CD8-positive, alpha-beta memory T cell (primary cell): ENCODE measurements around the gene MYO15B. TPM values are rescaled to one million over a fixed set of nuclear protein-coding genes. Genes with fewer than 3 reads are reported as not detected.

Experiments
- CTCF ChIA-PET: fragments of 350-600 bp; sonication (Branson Sonifier 250); formaldehyde crosslinking; loops from one replicate; lab custom pipeline; 2021; ENCODE audit warnings: antibody characterized with exemption; lab: Charles Lee
- POLR2A ChIA-PET: fragments of 350-600 bp; sonication (Branson Sonifier 250); formaldehyde crosslinking; loops from one replicate; lab custom pipeline; 2021; ENCODE audit warnings: antibody characterized with exemption; lab: Charles Lee
- DNase-seq, 5 donors: peaks; one replicate each; pipeline versions ENCODE4 v3.0.0 to v3.0.0-alpha.2; 2020 to 2022; ENCODE audit warnings: mixed read lengths in 1 of 5
- H3K27ac ChIP-seq: one replicate; pipeline ENCODE4 v1.7.0; 2013; ENCODE audit warnings: low read depth, mild to moderate bottlenecking, low read length, moderate library complexity
- H3K27me3 ChIP-seq: 2 replicates; pipeline ENCODE4 v1.7.0; 2013; ENCODE audit warnings: low read length, mild to moderate bottlenecking; ENCODE audit not compliant: insufficient read depth, poor library complexity, severe bottlenecking
- H3K36me3 ChIP-seq: 2 replicates; pipeline ENCODE4 v1.7.0; 2013; ENCODE audit warnings: mild to moderate bottlenecking, low read length, moderate library complexity; ENCODE audit not compliant: insufficient read depth
- H3K4me1 ChIP-seq: 2 replicates; pipeline ENCODE4 v1.7.0; 2013; ENCODE audit warnings: mild to moderate bottlenecking, low read length, moderate library complexity; ENCODE audit not compliant: insufficient read depth
- H3K4me3 ChIP-seq: 2 replicates; pipeline ENCODE4 v1.7.0; 2013; ENCODE audit warnings: mild to moderate bottlenecking, low read length
- H3K9me3 ChIP-seq: 2 replicates; pipeline ENCODE4 v1.7.0; 2013; ENCODE audit warnings: mild to moderate bottlenecking, low read length
- H3K27ac Mint-ChIP-seq, 8 donors: one replicate each; pipeline ENCODE4 v1.8.0; 2020 to 2021; ENCODE audit warnings: mixed read lengths in 8 of 8, mild to moderate bottlenecking in 6 of 8, inconsistent platforms in 3 of 8, moderate library complexity in 3 of 8
- H3K27me3 Mint-ChIP-seq, 2 donors: one replicate each; pipeline ENCODE4 v1.8.0; 2020 to 2021; ENCODE audit warnings: mixed read lengths in 2 of 2, mild to moderate bottlenecking in 1 of 2, moderate library complexity in 1 of 2
- H3K36me3 Mint-ChIP-seq, 3 donors: one replicate each; pipeline ENCODE4 v1.8.0; 2020 to 2021; ENCODE audit warnings: mixed read lengths in 3 of 3, inconsistent platforms in 1 of 3, mild to moderate bottlenecking in 1 of 3
- H3K4me1 Mint-ChIP-seq, 3 donors: one replicate each; pipeline ENCODE4 v1.8.0; 2020 to 2021; ENCODE audit warnings: mixed read lengths in 3 of 3, inconsistent platforms in 1 of 3, mild to moderate bottlenecking in 1 of 3
- H3K4me3 Mint-ChIP-seq, 7 donors: one replicate each; pipeline ENCODE4 v1.8.0; 2020 to 2021; ENCODE audit warnings: mixed read lengths in 7 of 7, mild to moderate bottlenecking in 6 of 7, moderate library complexity in 4 of 7, inconsistent platforms in 2 of 7
- H3K9me3 Mint-ChIP-seq, 5 donors: one replicate each; pipeline ENCODE4 v1.8.0; 2020 to 2022; ENCODE audit warnings: mixed read lengths in 5 of 5, mild to moderate bottlenecking in 3 of 5, moderate library complexity in 2 of 5, inconsistent platforms in 1 of 5
- polyA plus RNA-seq: library from polyadenylated mRNA; unstranded; fragments of 300-500 nt; fragmentation: Illumina TruSeq; gene quantifications from one replicate; pipeline ENCODE4 v1.2.3, GENCODE V29; 2021
- total RNA-seq, 2 experiments: library from RNA; stranded (reverse); gene quantifications; one replicate each; pipeline ENCODE4 v1.2.3, GENCODE V29; 2021

The MYO15B gene
- total and polyA plus RNA-seq, 3 experiments from 2014 or later = 1.6 to 33.3 (median 26.1) TPM

DNA sequence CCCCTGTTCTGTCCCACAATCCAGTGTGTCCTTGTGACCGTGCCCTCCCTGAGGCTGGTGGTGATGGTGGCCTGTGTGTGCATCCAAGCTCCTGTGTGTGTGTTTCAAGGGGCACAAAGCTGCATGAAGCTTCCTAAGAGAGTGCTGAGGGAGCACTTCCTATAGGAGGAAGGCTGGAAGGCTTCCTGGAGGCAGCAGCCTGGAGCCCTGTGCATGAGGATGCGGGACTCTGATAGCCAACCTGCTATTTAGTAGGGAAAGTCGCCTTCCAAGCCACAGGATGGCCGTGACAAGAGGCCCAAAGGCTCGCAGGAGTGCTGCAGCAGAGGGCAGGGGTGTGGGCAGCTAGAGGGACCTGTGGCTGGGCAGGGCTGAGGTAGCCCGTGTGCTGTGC is 8.3 kb downstream of the MYO15B start:
- peaks cover 0 to 3% (median 2%) of the 10 kb centered on the region in 3 donors for H3K4me1 Mint-ChIP-seq
- H3K27me3 Mint-ChIP-seq = no peaks in the 10 kb centered on the region
- H3K27me3 ChIP-seq = no peaks in the 10 kb centered on the region
- no peaks in the 10 kb centered on the region for H3K36me3 ChIP-seq
- no peak overlapping the region for H3K4me3 Mint-ChIP-seq
- no peaks in the 10 kb centered on the region for H3K4me1 ChIP-seq
- CTCF ChIA-PET = interaction anchor here (3.4 kb wide), 1 partner anchor 37 kb away, joined by 7 read pairs; the partner anchor contains the start of gene SMIM5
- H3K9me3 ChIP-seq = no peaks in the 10 kb centered on the region
- H3K27ac ChIP-seq = no peak overlapping the region
- no peak overlapping the region for H3K4me3 ChIP-seq
- no peaks in the 10 kb centered on the region for H3K36me3 Mint-ChIP-seq
- DNase-seq = no peak
- POLR2A ChIA-PET = no interaction called here
- H3K9me3 Mint-ChIP-seq = no peaks in the 10 kb centered on the region
- no peak overlapping the region for H3K27ac Mint-ChIP-seq

- no peaks in the 10 kb centered on the region for H3K9me3 Mint-ChIP-seq
Observed at GRCh38 chr17:75596320-75597087, 8.9 kb downstream of the MYO15B start.

GRCh38 chr17:75601057-75601987 is 13.7 kb downstream of the MYO15B start:
- peak; percentile 35 to 71 (median 49) for DNase-seq
- Mint-ChIP-seq H3K27me3 (peaks cover 0 to 2% of the 10 kb centered on the region in 2 donors), H3K4me3 (no peak overlapping the region), H3K4me1 (no peaks in the 10 kb centered on the region), H3K27ac (peak overlapping the region in 1 of 8 donors; percentile 60), H3K9me3 (no peaks in the 10 kb centered on the region), H3K36me3 (no peaks in the 10 kb centered on the region)
- Histone ChIP-seq H3K4me3 (no peak overlapping the region), H3K27ac (no peak overlapping the region), H3K9me3 (no peaks in the 10 kb centered on the region), H3K27me3 (no peaks in the 10 kb centered on the region), H3K4me1 (no peaks in the 10 kb centered on the region), H3K36me3 (no peaks in the 10 kb centered on the region)
- CTCF ChIA-PET = interaction anchor here (1.0 to 1.8 kb wide), 5 partner anchors 29 to 85 kb away, joined by 3 to 5 read pairs (median 3); partner anchors contain the start of gene TSEN54
- POLR2A ChIA-PET = no interaction called here

More at GRCh38 chr17:75596320-75597087, 8.9 kb downstream of the MYO15B start:
- Histone ChIP-seq H3K4me1 (no peaks in the 10 kb centered on the region), H3K27ac (no peak overlapping the region), H3K4me3 (no peak overlapping the region), H3K36me3 (no peaks in the 10 kb centered on the region), H3K9me3 (no peaks in the 10 kb centered on the region), H3K27me3 (no peaks in the 10 kb centered on the region)
- no peak overlapping the region for H3K27ac Mint-ChIP-seq
- CTCF ChIA-PET = no interaction called here
- H3K4me3 Mint-ChIP-seq = no peak overlapping the region
- no peak for DNase-seq
- H3K4me1 Mint-ChIP-seq = no peaks in the 10 kb centered on the region
- H3K27me3 Mint-ChIP-seq = no peaks in the 10 kb centered on the region
- POLR2A ChIA-PET = no interaction called here
- no peaks in the 10 kb centered on the region for H3K36me3 Mint-ChIP-seq

GRCh38 chr17:75602644-75603043 is 15.0 kb downstream of the MYO15B start:
- ChIA-PET POLR2A (no interaction called here), CTCF (interaction anchor here (1.2 to 1.7 kb wide), 3 partner anchors 30 to 147 kb away, joined by 3 read pairs; no protein-coding TSS in a partner anchor)
- no peaks in the 10 kb centered on the region for H3K4me1 ChIP-seq
- H3K27ac ChIP-seq = no peak overlapping the region
- no peak overlapping the region for H3K4me3 ChIP-seq
- Mint-ChIP-seq H3K27ac (peak overlapping the region in 1 of 8 donors; percentile 54), H3K36me3 (no peaks in the 10 kb centered on the region), H3K4me1 (no peaks in the 10 kb centered on the region), H3K9me3 (no peaks in the 10 kb centered on the region), H3K4me3 (no peak overlapping the region), H3K27me3 (peaks cover 0 to 2% of the 10 kb centered on the region in 2 donors)
- no peaks in the 10 kb centered on the region for H3K9me3 ChIP-seq
- no peak for DNase-seq
- no peaks in the 10 kb centered on the region for H3K27me3 ChIP-seq
- no peaks in the 10 kb centered on the region for H3K36me3 ChIP-seq

DNA sequence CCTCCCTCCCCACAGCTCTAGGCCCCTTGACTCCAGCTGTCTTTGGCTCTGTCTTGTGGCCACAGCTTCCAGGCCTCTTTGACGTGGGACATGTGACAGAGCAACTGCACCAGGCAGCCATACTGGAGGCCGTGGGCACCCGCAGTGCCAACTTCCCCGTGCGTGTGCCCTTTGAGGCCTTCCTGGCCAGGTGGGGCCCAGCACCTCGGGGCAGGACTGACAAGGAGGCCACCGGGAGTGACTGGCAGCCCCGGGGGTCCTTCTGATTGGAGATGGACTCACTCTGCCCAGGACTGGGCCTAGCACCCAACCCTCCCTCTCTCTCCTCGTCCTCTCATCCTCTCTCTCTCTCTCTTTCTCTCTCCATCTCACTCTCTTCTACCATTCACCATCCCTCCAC is 15.5 kb downstream of the MYO15B start:
- Mint-ChIP-seq H3K9me3 (no peaks in the 10 kb centered on the region), H3K36me3 (no peaks in the 10 kb centered on the region), H3K4me1 (no peaks in the 10 kb centered on the region), H3K4me3 (no peak overlapping the region), H3K27me3 (peaks cover 0 to 2% of the 10 kb centered on the region in 2 donors), H3K27ac (peak overlapping the region in 1 of 8 donors; percentile 40)
- H3K27ac ChIP-seq = no peak overlapping the region
- no peak for DNase-seq
- H3K9me3 ChIP-seq = no peaks in the 10 kb centered on the region
- ChIA-PET POLR2A (no interaction called here), CTCF (interaction anchor here (1.2 to 1.5 kb wide), 2 partner anchors 145 to 147 kb away, joined by 3 read pairs; no protein-coding TSS in a partner anchor)
- no peaks in the 10 kb centered on the region for H3K4me1 ChIP-seq
- no peaks in the 10 kb centered on the region for H3K36me3 ChIP-seq
- no peaks in the 10 kb centered on the region for H3K27me3 ChIP-seq
- no peak overlapping the region for H3K4me3 ChIP-seq

GRCh38 chr17:75604034-75604695 is 16.6 kb downstream of the MYO15B start:
- Histone ChIP-seq H3K27me3 (no peaks in the 10 kb centered on the region), H3K9me3 (no peaks in the 10 kb centered on the region), H3K4me3 (no peak overlapping the region), H3K27ac (no peak overlapping the region), H3K36me3 (no peaks in the 10 kb centered on the region), H3K4me1 (no peaks in the 10 kb centered on the region)
- no peak overlapping the region for H3K4me3 Mint-ChIP-seq
- ChIA-PET POLR2A (no interaction called here), CTCF (interaction anchor here (1.2 kb wide), 1 partner anchor 144 kb away, joined by 3 read pairs; no protein-coding TSS in a partner anchor)
- no peaks in the 10 kb centered on the region for H3K9me3 Mint-ChIP-seq
- peak overlapping the region in 3 of 8 donors; percentile 47 to 76 (median 64) for H3K27ac Mint-ChIP-seq
- peaks cover 0 to 2% of the 10 kb centered on the region in 2 donors for H3K27me3 Mint-ChIP-seq
- H3K36me3 Mint-ChIP-seq = no peaks in the 10 kb centered on the region
- peak in 1 of 5 donors; percentile 33 for DNase-seq
- no peaks in the 10 kb centered on the region for H3K4me1 Mint-ChIP-seq

DNA sequence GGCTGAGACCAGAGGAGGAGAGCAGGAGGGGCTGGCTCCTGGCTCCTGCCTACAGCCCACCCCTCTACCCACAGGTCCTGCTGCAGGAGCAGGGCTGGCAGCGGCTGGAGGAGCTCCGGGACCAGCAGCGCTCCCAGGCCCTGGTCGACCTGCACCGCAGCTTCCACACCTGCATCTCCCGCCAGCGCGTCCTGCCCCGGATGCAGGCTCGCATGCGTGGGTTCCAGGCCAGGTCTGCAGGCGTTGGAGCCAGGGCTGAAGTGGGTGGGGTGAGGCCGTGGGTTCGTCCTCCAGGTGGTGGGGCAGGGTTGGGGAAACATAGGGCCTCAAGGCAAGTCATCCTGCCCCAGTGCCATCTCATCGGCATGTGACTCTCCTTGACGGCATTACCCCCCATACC is 18.2 kb downstream of the MYO15B start:
- Mint-ChIP-seq H3K4me3 (no peak overlapping the region), H3K4me1 (no peaks in the 10 kb centered on the region), H3K36me3 (no peaks in the 10 kb centered on the region), H3K27me3 (peaks cover 0 to 2% of the 10 kb centered on the region in 2 donors), H3K9me3 (no peaks in the 10 kb centered on the region), H3K27ac (no peak overlapping the region)
- no peak for DNase-seq
- Histone ChIP-seq H3K4me1 (no peaks in the 10 kb centered on the region), H3K9me3 (no peaks in the 10 kb centered on the region), H3K4me3 (no peak overlapping the region), H3K27me3 (no peaks in the 10 kb centered on the region), H3K36me3 (no peaks in the 10 kb centered on the region), H3K27ac (no peak overlapping the region)
- CTCF ChIA-PET = no interaction called here
- POLR2A ChIA-PET = no interaction called here
